ENCODE data around the gene VENTX. TPM values are rescaled to one million over a fixed set of nuclear protein-coding genes. Genes with fewer than 3 reads are reported as not detected.

VENTX gene
- total RNA-seq, 1 experiment from 2014 or later: 28.0 TPM

DNA sequence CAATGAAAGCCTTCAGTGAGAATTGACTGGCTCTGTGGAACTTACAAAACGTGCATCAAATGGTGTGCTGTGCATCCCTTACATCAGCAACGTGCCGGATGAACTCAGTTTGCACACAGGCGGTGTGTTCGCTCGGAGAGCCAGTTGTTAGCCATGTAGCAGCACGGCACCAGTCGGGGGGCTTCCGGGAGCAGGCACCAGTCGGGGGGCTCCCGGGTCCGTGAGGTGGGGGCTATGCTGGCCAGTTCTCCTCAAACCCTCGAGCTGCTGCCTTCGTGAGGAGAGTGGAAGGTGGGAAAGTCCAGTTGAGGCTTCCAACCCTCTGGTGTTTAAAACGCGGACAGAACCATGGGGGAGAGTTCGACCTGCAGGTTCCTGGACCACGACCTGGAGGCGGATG, 42.6 kb upstream of the VENTX start (continued):
- TF ChIP-seq IRF1 (CRISPR knock-in tag; IDR thresholded peaks at IDR 0.05): no peak
- TF ChIP-seq, protein P1, sequence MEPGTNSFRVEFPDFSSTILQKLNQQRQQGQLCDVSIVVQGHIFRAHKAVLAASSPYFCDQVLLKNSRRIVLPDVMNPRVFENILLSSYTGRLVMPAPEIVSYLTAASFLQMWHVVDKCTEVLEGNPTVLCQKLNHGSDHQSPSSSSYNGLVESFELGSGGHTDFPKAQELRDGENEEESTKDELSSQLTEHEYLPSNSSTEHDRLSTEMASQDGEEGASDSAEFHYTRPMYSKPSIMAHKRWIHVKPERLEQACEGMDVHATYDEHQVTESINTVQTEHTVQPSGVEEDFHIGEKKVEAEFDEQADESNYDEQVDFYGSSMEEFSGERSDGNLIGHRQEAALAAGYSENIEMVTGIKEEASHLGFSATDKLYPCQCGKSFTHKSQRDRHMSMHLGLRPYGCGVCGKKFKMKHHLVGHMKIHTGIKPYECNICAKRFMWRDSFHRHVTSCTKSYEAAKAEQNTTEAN (CRISPR knock-in tag; IDR thresholded peaks at IDR 0.05): no peak
- no peak for TF ChIP-seq ZBTB21 (CRISPR knock-in tag; IDR thresholded peaks at IDR 0.05; ENCODE audit: borderline replicate concordance)

GRCh38 chr10:133195611-133196010, 42.0 kb upstream of the VENTX start:
- no peak overlapping the region for H3K27ac Mint-ChIP-seq
- H3K4me1 Mint-ChIP-seq: no peaks in the 10 kb centered on the region
- ATAC-seq (no peak), DNase-seq (ENCODE audit: low spot score) (no peak)
- peaks cover 12% of the 10 kb centered on the region for H3K27me3 Mint-ChIP-seq (ENCODE audit: low read depth)
- TF ChIP-seq, protein P2, sequence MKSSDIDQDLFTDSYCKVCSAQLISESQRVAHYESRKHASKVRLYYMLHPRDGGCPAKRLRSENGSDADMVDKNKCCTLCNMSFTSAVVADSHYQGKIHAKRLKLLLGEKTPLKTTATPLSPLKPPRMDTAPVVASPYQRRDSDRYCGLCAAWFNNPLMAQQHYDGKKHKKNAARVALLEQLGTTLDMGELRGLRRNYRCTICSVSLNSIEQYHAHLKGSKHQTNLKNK (CRISPR knock-in tag; IDR thresholded peaks at IDR 0.05): no peak
- TF ChIP-seq, protein P3, sequence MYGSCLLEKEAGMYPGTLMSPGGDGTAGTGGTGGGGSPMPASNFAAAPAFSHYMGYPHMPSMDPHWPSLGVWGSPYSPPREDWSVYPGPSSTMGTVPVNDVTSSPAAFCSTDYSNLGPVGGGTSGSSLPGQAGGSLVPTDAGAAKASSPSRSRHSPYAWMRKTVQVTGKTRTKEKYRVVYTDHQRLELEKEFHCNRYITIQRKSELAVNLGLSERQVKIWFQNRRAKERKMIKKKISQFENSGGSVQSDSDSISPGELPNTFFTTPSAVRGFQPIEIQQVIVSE (CRISPR knock-in tag; IDR thresholded peaks at IDR 0.05; ENCODE audit: borderline replicate concordance): no peak
- TF ChIP-seq RELA (CRISPR knock-in tag; IDR thresholded peaks at IDR 0.05; ENCODE audit: borderline replicate concordance): no peak
- TF ChIP-seq, protein P4, sequence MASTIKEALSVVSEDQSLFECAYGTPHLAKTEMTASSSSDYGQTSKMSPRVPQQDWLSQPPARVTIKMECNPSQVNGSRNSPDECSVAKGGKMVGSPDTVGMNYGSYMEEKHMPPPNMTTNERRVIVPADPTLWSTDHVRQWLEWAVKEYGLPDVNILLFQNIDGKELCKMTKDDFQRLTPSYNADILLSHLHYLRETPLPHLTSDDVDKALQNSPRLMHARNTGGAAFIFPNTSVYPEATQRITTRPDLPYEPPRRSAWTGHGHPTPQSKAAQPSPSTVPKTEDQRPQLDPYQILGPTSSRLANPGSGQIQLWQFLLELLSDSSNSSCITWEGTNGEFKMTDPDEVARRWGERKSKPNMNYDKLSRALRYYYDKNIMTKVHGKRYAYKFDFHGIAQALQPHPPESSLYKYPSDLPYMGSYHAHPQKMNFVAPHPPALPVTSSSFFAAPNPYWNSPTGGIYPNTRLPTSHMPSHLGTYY (CRISPR knock-in tag; IDR thresholded peaks at IDR 0.05): no peak
- no peak for TF ChIP-seq SMAD3 (CRISPR knock-in tag; IDR thresholded peaks at IDR 0.05; ENCODE audit: borderline replicate concordance)
- TF ChIP-seq NFYB (CRISPR knock-in tag; conservative IDR thresholded peaks at IDR 0.05; ENCODE audit: low read depth): no peak
- TF ChIP-seq, protein P5, sequence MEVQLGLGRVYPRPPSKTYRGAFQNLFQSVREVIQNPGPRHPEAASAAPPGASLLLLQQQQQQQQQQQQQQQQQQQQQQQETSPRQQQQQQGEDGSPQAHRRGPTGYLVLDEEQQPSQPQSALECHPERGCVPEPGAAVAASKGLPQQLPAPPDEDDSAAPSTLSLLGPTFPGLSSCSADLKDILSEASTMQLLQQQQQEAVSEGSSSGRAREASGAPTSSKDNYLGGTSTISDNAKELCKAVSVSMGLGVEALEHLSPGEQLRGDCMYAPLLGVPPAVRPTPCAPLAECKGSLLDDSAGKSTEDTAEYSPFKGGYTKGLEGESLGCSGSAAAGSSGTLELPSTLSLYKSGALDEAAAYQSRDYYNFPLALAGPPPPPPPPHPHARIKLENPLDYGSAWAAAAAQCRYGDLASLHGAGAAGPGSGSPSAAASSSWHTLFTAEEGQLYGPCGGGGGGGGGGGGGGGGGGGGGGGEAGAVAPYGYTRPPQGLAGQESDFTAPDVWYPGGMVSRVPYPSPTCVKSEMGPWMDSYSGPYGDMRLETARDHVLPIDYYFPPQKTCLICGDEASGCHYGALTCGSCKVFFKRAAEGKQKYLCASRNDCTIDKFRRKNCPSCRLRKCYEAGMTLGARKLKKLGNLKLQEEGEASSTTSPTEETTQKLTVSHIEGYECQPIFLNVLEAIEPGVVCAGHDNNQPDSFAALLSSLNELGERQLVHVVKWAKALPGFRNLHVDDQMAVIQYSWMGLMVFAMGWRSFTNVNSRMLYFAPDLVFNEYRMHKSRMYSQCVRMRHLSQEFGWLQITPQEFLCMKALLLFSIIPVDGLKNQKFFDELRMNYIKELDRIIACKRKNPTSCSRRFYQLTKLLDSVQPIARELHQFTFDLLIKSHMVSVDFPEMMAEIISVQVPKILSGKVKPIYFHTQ (CRISPR knock-in tag; IDR thresholded peaks at IDR 0.05): no peak
- no peak for TF ChIP-seq KAT7 (CRISPR knock-in tag; IDR thresholded peaks at IDR 0.05; ENCODE audit: borderline replicate concordance)
- no peak for TF ChIP-seq NR3C1 (CRISPR knock-in tag; conservative IDR thresholded peaks at IDR 0.05; ENCODE audit: low read depth)
- ChIA-PET POLR2A (no interaction called here), CTCF (interaction anchor here (2.8 kb wide), 1 partner anchor 52 kb away, joined by 19 read pairs; no protein-coding TSS in a partner anchor)
- H3K36me3 Mint-ChIP-seq: peaks cover 24% of the 10 kb centered on the region
- no peak overlapping the region for H3K4me3 Mint-ChIP-seq
- H3K9me3 Mint-ChIP-seq: peaks cover 28% of the 10 kb centered on the region

DNA sequence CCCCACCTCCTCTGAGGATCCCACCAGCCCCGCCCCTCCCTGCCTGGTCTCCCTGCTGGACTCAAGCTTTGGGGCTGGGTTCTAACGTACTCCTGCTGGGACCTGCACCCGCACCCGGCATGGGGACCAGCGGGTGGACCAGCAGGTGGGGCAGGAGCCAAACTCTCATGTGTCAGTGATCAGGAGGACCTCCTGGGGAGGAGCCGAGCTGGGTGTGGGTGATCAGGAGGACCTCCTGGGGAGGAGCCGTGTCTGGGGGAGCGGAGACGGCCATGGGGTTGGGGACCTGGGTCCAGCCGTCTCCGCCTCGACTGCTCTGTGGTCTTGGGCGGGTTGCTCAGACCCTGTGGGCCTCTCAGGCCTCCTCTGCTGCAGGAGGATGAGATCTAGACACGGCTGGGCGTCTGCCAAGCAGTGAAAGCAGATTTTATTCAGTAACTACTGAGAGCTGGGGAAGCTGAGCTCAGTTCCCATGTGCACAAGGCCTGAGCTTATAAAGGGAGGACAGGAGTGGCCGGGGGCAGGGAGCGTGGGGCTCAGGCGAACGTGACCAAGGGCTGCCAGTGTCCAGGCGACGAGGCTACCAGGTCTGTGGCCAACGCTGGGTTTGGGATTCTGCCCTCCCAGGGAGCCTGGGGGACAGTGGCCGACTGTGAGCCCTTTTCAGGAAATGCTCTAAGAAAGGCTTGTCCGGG, 41.3 kb upstream of the VENTX start:
- Mint-ChIP-seq H3K27me3 (ENCODE audit: low read depth) (peaks cover 12% of the 10 kb centered on the region), H3K4me1 (no peaks in the 10 kb centered on the region), H3K9me3 (peaks cover 28% of the 10 kb centered on the region), H3K36me3 (peaks cover 22% of the 10 kb centered on the region), H3K27ac (peak overlapping the region; percentile 94), H3K4me3 (no peak overlapping the region)
- POLR2A ChIA-PET: no interaction called here
- TF ChIP-seq CREM (CRISPR knock-in tag; IDR thresholded peaks at IDR 0.05) (no peak), ATF2 (CRISPR knock-in tag; IDR thresholded peaks at IDR 0.05; ENCODE audit: borderline replicate concordance, low read depth) (no peak), TEAD1 (CRISPR knock-in tag; IDR thresholded peaks at IDR 0.05) (no peak), MYBL2 (CRISPR knock-in tag; IDR thresholded peaks at IDR 0.05) (no peak)
- no peak for DNase-seq (ENCODE audit: low spot score)
- no peak for ATAC-seq
- CTCF ChIA-PET: interaction anchor here (0.7 to 2.8 kb wide), 8 partner anchors 9 to 63 kb away, joined by 3 to 19 read pairs (median 6); no protein-coding TSS in a partner anchor
